GM13977 (cell line): Measurements from ENCODE around the gene NME1.
"Not testable (repeated sequence)": the region's sequence is repeated elsewhere in the genome, so short reads cannot be mapped to it uniquely, and the experiment has no call there.

ENCODE experiments used
- DNase-seq: peaks from one replicate; pipeline ENCODE4 v3.0.0; 2012; ENCODE audit warnings: low spot score
- in situ Hi-C: fragments of 300-500 bp; cut with MboI; formaldehyde crosslinking; loops from one replicate; pipeline ENCODE4 v1.12.0; 2022; ENCODE audit warnings: low sequenced_read_pairs, low pct_unique_long_range_greater_than_20kb, mixed read lengths, inconsistent platforms; ENCODE audit not compliant: unreplicated experiment
- TF ChIP-seq, protein P1 (sequence below): IDR thresholded peaks from 2 replicates; pipeline ENCODE4 v1.5.1; 2012; ENCODE audit warnings: mild to moderate bottlenecking, control low read depth; ENCODE audit not compliant: insufficient read depth; ENCODE audit errors: extremely low read depth, missing control alignments

NME1 gene

GRCh38 chr17:51170736-51171135 is 17.4 kb downstream of the NME1 start:
- TF ChIP-seq, protein P1, sequence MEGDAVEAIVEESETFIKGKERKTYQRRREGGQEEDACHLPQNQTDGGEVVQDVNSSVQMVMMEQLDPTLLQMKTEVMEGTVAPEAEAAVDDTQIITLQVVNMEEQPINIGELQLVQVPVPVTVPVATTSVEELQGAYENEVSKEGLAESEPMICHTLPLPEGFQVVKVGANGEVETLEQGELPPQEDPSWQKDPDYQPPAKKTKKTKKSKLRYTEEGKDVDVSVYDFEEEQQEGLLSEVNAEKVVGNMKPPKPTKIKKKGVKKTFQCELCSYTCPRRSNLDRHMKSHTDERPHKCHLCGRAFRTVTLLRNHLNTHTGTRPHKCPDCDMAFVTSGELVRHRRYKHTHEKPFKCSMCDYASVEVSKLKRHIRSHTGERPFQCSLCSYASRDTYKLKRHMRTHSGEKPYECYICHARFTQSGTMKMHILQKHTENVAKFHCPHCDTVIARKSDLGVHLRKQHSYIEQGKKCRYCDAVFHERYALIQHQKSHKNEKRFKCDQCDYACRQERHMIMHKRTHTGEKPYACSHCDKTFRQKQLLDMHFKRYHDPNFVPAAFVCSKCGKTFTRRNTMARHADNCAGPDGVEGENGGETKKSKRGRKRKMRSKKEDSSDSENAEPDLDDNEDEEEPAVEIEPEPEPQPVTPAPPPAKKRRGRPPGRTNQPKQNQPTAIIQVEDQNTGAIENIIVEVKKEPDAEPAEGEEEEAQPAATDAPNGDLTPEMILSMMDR = no peak
- DNase-seq = no peak
- in situ Hi-C loops = no loop called here

- DNase-seq, in situ Hi-C loops: not testable (repeated sequence)
Observed at GRCh38 chr17:51172030-51172429, 18.7 kb downstream of the NME1 start.

GRCh38 chr17:51180486-51180885 is 27.1 kb downstream of the NME1 start:
- TF ChIP-seq, protein P1 = no peak
- in situ Hi-C loops = no loop called here
- no peak for DNase-seq

DNA sequence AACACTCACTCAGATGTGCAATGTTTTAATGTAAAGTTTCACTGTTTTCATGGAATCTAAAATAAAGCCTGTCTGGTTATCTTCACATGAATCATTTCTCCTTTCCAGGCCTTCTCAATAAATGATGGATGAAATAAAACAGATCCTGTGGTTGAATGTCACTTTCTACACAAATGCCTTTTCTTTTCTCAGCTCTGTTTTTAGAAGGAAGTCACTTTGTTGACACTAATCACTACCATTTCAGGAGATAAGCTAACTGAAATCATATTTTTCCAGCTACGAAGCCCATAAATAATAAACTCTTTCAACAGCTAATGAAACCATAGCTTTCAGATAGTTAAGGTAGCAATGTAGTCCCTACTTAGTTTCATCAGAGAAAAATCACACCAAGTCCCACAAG is 30.8 kb downstream of the NME1 start:
- no peak for DNase-seq

DNA sequence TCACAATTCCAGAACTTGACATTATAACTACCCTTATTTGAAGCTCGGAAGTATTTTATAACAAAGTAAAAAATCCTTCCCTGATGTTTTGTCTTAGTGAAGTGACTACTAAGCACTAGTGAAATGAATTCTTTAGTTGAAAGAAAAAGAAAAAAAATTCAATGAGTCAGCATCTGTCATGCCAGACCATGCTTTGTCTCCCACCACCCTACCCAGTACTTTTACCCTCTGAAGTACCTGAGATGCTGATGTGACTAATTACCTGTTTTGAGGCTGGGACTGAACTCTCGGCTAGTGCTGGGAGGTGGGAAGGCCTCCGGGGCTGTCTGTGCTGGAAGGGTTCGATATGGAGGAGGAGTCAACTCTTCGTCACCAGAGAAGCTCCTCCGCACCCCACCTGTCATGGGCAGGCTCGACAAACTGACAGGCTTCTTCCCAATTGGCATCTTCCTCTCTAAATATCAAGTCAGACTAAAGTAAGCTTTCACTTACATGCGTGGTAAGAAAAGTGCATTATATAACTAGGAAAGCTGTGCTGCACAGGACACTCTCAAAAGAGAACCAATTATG is 32.5 kb downstream of the NME1 start:
- no peak for DNase-seq
- TF ChIP-seq, protein P1 = no peak
- in situ Hi-C loops = no loop called here

More for the DNA sequence above, 30.8 kb downstream of the NME1 start:
- in situ Hi-C loops = no loop called here
- TF ChIP-seq, protein P1 = no peak

- TF ChIP-seq, protein P1 = no peak
- no peak for DNase-seq
- in situ Hi-C loops = no loop called here
Observed at GRCh38 chr17:51188271-51188833, 35.0 kb downstream of the NME1 start.

DNA sequence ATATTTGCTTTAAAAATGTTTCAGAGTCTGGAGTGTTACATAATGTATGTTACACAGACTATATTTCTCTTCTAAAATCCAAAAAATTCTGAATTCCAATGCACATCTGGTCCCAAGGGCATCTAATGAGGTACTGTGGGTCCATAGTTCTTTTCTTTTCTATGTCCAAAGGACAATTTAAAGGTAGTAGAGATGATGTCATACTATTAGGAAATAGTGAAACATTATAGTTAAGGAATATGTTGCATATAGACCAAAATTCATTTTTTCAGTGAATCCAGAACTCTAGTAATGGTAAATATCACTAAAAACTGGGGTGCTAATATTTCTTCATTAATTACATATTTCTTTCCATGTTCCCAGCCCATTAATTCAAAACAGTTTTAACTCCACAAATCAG is 35.8 kb downstream of the NME1 start:
- in situ Hi-C loops = no loop called here
- DNase-seq = no peak
- TF ChIP-seq, protein P1 = no peak
